B cell (primary cell): Measurements from ENCODE around the gene TCF12.

ENCODE experiments used
- EZH2 ChIP-seq: IDR thresholded peaks from 2 replicates; pipeline ENCODE4 v1.6.1; 2012; ENCODE audit warnings: borderline replicate concordance, low read depth, mild to moderate bottlenecking, moderate library complexity, low read length; ENCODE audit not compliant: insufficient read depth, poor library complexity, severe bottlenecking
- TF ChIP-seq, protein P1 (sequence below): fragments of 200-600 bp; IDR thresholded peaks from one replicate; pipeline ENCODE4 v1.8.0; 2022; ENCODE audit warnings: antibody characterized with exemption, mild to moderate bottlenecking

DNA sequence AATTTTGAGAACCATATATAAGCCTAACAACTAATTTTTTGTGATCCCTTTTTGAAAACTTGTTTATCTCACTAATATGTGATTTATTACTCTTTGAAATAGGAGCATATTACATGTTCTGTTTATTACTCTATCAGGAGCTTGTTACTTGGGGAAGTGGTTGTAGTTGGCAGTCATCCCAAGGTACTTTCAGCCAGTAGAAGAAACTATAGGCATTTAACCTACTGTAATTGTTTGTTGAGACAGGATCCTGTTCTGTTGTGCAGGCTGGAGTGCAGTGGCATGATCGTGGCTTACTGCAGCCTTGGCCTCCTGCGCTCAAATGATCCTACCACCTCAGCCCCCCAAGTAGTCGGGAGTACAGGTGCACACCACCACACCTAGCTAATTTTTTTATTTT, 195.6 kb downstream of the TCF12 start:
- TF ChIP-seq, protein P1, sequence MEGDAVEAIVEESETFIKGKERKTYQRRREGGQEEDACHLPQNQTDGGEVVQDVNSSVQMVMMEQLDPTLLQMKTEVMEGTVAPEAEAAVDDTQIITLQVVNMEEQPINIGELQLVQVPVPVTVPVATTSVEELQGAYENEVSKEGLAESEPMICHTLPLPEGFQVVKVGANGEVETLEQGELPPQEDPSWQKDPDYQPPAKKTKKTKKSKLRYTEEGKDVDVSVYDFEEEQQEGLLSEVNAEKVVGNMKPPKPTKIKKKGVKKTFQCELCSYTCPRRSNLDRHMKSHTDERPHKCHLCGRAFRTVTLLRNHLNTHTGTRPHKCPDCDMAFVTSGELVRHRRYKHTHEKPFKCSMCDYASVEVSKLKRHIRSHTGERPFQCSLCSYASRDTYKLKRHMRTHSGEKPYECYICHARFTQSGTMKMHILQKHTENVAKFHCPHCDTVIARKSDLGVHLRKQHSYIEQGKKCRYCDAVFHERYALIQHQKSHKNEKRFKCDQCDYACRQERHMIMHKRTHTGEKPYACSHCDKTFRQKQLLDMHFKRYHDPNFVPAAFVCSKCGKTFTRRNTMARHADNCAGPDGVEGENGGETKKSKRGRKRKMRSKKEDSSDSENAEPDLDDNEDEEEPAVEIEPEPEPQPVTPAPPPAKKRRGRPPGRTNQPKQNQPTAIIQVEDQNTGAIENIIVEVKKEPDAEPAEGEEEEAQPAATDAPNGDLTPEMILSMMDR: no peak
- no peak for TF ChIP-seq EZH2
